Heart right ventricle (tissue), 16 donors: ENCODE results near the gene CNEP1R1. TPM values are rescaled to one million over a fixed set of nuclear protein-coding genes. Genes with fewer than 3 reads are reported as not detected.

Experiments
- ATAC-seq, 8 donors: fragments of 200-7000 bp; cut with Tn5 transposase; one replicate each; pipeline ENCODE4 v1.9.1; 2020; ENCODE audit warnings: mild to moderate bottlenecking in 8 of 8, moderate library complexity in 8 of 8, moderate number of reproducible peaks in 1 of 8
- DNase-seq, 2 donors: peaks; one replicate each; pipeline ENCODE4 v3.0.0-alpha.2; 2020
- H3K27ac ChIP-seq, 10 donors: fragments of 200-600 bp; sonication (generic) in 2 of 10; one replicate each; pipeline versions ENCODE4 v1.5.0 to v1.8.0; 2020 to 2022; ENCODE audit warnings: mild to moderate bottlenecking in 3 of 10
- H3K27me3 ChIP-seq, 7 donors: fragments of 200-600 bp; one replicate each; pipeline ENCODE4 v1.8.0; 2021 to 2022; ENCODE audit warnings: mild to moderate bottlenecking in 2 of 7
- H3K36me3 ChIP-seq, 9 donors: fragments of 200-600 bp; sonication (generic) in 1 of 9; one replicate each; pipeline versions ENCODE4 v1.5.0 to v1.8.0; 2020 to 2022; ENCODE audit warnings: mild to moderate bottlenecking in 2 of 9
- H3K4me1 ChIP-seq, 9 donors: fragments of 200-600 bp; sonication (generic) in 1 of 9; one replicate each; pipeline versions ENCODE4 v1.5.0 to v1.8.0; 2020 to 2022; ENCODE audit warnings: mild to moderate bottlenecking in 4 of 9
- H3K4me3 ChIP-seq, 10 donors: fragments of 200-600 bp; sonication (generic) in 2 of 10; one replicate each; pipeline versions ENCODE4 v1.5.0 to v1.8.0; 2020 to 2022; ENCODE audit warnings: mild to moderate bottlenecking in 7 of 10, moderate library complexity in 2 of 10
- H3K9me3 ChIP-seq, 11 donors: fragments of 200-600 bp in 10 of 11; sonication (generic) in 2 of 11; one replicate each; pipeline versions ENCODE4 v1.5.0 to v1.8.0; 2013 to 2022; ENCODE audit warnings: mild to moderate bottlenecking in 2 of 11, control low read depth in 1 of 11, moderate library complexity in 1 of 11
- CTCF ChIP-seq, 9 donors: fragments of 200-600 bp; sonication (generic) in 2 of 9; IDR thresholded peaks; one replicate each; pipeline versions ENCODE4 v1.5.0 to v1.8.0; 2021 to 2022; ENCODE audit warnings: antibody characterized with exemption in 9 of 9, mild to moderate bottlenecking in 5 of 9, moderate library complexity in 1 of 9
- WGBS, 2 donors: extraction: QIAGEN DNeasy Blood & Tissue Kit; methylation state at CpG; one replicate each; pipeline ENCODE4 v1.1.7; 2013; ENCODE audit warnings: inconsistent platforms in 1 of 2; 5-methylcytosine and 5-hydroxymethylcytosine counted together
- intact Hi-C, 10 donors: fragments of 100-400 bp; cut with DNase I; formaldehyde crosslinking; loops; one replicate each; pipeline versions ENCODE4 v1.11.1 to v1.14.2; 2022
- polyA plus RNA-seq, 2 donors: library from polyadenylated mRNA; stranded (reverse); fragments of 200-250 nt; gene quantifications; one replicate each; pipeline ENCODE4 v1.2.3, GENCODE V29; 2013
- total RNA-seq, 10 donors: library from RNA; stranded (reverse); fragmentation: NEBNext Ultra II Directional in 3 of 10; extraction: Animal tissue kit (Norgen Biotek cat#: 25700) in 3 of 10; gene quantifications; one replicate each; pipeline versions ENCODE4 v1.2.1 to v1.2.4, GENCODE V29; 2021 to 2023
- donor health status: Arrhythmogenic right ventricular cardiomyopathy.
- donor health status: ischemic (EF 13 %, LVEDD 7.1; RV severe dilation, severe dysfunction).
- donor health status: healthy with polysubstance abuse.
- donor health status: DM: no; HTN: yes; CAD: no.
- donor health status: DM: no; HTN: no; CAD: no.
- donor health status: ischemic (EF 25% LVEDD 6.9; RV normal size, moderate dysfunction).
- donor health status: ischemic (EF 25% LVEDD 5.7; RV mildly dilated, moderate dysfunction).
- donor health status: healthy.
- donor health status: DM: yes; HTN: yes; CAD: no.
- donor health status: Ischemic cardiomyopathy.
- donor health status: ischemic (EF 35%, LVEDD 5.7; RV mildly dilated, moderate dysfunction).
- donor health status: nonischemic (EF 11% LVEDD 7.7; RV severe dilation, severe dysfunction).
- donor health status: DM: yes; HTN: yes; CAD: no.
- donor health status: PGD.
- donor health status: ischemic (EF 29% LVEDD 5.4; RV normal size, mild dysfunction).
- donor health status: nonischemic (EF 23%, LVEDD 6.1; RV moderate dilation, normal function).

The CNEP1R1 gene
- total and polyA plus RNA-seq, 12 donors = 9.7 to 22.4 (median 17.6) TPM

DNA sequence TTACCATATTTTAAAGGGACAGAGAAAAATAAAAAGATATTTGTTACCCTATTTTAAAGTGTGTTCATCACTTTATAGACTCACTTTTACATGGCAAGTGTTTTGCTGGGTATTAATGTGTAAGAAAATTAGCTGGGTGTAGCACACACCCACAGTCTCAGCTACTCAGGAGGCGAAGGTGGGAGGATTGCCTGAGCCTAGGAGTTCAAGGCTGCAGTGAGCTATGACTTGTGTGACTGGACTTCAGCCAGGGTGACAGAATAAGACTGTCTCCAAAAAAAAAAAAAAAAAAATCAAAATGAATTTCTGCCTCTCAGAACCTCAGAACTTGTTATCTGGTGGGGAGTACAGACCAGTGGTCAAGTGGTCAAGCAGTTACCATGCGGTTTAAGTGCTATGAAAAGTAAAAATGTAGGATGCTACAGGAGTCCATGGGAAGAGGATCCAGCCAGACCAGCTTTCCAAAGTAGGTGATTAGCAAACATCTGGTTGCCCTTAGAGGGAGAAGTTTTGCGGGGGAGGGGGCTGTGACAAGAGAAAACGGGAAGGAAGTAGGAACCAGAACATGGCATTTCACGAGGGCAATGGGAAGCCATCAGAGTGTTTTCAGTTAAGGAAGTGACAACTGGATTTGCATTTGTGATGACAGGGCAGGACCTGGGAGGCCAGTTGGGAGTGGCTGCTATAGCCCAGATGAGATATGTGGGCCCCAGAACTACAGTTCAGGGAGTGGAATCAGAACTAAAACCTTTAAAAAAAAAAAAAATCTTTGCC is 13.9 kb downstream of the CNEP1R1 start:
- Histone ChIP-seq H3K4me3 (no peak overlapping the region), H3K27ac (peak overlapping the region in 4 of 10 donors; percentile 10 to 83 (median 31)), H3K36me3 (peaks cover 0 to 48% (median 24%) of the 10 kb centered on the region in 9 donors), H3K4me1 (peaks cover 0 to 37% (median 0%) of the 10 kb centered on the region in 9 donors), H3K27me3 (peaks cover 0 to 10% (median 0%) of the 10 kb centered on the region in 7 donors), H3K9me3 (no peaks in the 10 kb centered on the region)
- ATAC-seq = peak in 7 of 8 donors; percentile 47 to 91 (median 82)
- intact Hi-C loops = no loop called here
- WGBS, 2 donors = 59 to 67% methylated on average over 5 of the region's 5 CpGs
- peak in 1 of 2 donors; percentile 53 for DNase-seq
- no peak for TF ChIP-seq CTCF (IDR thresholded peaks at IDR 0.05)

DNA sequence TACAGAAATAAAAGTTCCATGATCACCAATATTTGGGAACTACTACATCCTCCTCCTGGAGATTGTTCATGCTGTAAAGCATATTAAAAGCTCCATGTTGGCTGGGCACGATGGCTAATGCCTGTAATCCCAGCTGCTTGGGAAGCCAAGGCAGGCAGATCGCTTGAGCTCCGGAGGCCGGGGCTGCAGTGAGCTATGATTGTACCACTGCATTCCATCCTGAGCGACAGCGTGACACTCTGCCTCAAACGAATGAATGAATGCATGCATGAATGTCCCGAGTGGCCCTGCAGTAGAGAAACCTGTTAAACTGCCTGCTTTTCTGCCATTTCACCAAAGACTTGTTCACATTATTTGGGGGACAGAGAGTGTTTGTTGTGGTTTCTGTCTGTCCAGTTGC is 15.0 kb downstream of the CNEP1R1 start:
- WGBS, 2 donors = 72 to 73% methylated on average over 8 of the region's 8 CpGs
- TF ChIP-seq CTCF (IDR thresholded peaks at IDR 0.05) = no peak
- DNase-seq = no peak
- no peak for ATAC-seq
- Histone ChIP-seq H3K9me3 (no peaks in the 10 kb centered on the region), H3K4me1 (peaks cover 0 to 37% (median 0%) of the 10 kb centered on the region in 9 donors), H3K27me3 (peaks cover 0 to 21% (median 0%) of the 10 kb centered on the region in 7 donors), H3K36me3 (peaks cover 0 to 37% (median 19%) of the 10 kb centered on the region in 9 donors), H3K4me3 (no peak overlapping the region), H3K27ac (peak overlapping the region in 1 of 10 donors; percentile 83)
- intact Hi-C loops = no loop called here

DNA sequence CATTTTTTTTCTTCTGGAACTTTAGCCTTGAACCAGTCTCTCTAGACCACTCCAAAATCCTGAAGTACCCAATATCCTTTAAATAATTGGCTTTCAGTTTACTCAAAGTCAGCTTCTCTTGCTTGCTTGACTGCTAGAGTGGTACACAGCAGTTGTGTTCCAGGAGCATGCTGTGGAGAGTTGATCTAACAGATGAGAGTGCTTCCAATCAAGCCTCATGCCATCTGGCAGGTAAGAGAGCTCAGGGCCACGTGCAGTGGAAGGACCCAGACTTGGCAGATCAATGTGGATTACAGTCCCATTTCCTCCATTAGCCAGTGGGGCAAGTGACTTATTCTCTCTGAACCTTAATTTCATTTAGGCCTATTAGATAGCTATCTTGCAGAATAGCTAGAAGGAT is 15.7 kb downstream of the CNEP1R1 start:
- intact Hi-C loops = no loop called here
- H3K4me1 ChIP-seq = peaks cover 0 to 37% (median 0%) of the 10 kb centered on the region in 9 donors
- H3K9me3 ChIP-seq = no peaks in the 10 kb centered on the region
- H3K4me3 ChIP-seq = no peak overlapping the region
- no peak for DNase-seq
- H3K27me3 ChIP-seq = peaks cover 0 to 21% (median 0%) of the 10 kb centered on the region in 7 donors
- ATAC-seq = no peak
- H3K36me3 ChIP-seq = peaks cover 0 to 30% (median 16%) of the 10 kb centered on the region in 9 donors
- no peak for TF ChIP-seq CTCF (IDR thresholded peaks at IDR 0.05)
- H3K27ac ChIP-seq = no peak overlapping the region
- 37 to 49% methylated on average over 1 of the region's 1 CpG for WGBS, 2 donors

DNA sequence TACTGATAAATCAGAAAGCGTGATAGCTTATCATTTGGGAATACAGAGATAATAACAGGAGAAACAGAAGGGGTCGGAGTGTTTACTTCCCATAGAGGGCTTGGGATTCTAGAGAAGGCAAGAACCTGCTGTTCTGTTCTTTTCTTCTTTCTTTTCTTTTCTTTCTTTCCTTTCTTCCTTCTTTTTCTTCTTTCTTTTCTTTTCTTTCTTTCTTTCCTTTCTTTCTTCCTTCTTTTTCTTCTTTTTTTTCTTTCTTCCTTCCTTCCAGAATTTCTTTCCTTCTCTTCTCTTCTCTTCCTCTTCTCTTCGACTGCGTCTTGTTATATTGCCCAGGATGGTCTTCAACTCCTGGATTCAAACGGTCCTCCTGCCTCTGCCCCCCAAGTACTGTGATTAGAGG is 18.3 kb downstream of the CNEP1R1 start:
- Histone ChIP-seq H3K4me3 (no peak overlapping the region), H3K27ac (no peak overlapping the region), H3K9me3 (no peaks in the 10 kb centered on the region), H3K36me3 (peaks cover 0 to 4% (median 0%) of the 10 kb centered on the region in 9 donors), H3K4me1 (peaks cover 0 to 18% (median 0%) of the 10 kb centered on the region in 9 donors), H3K27me3 (peaks cover 0 to 21% (median 7%) of the 10 kb centered on the region in 7 donors)
- WGBS, 2 donors = 82 to 83% methylated on average over 5 of the region's 5 CpGs
- TF ChIP-seq CTCF (IDR thresholded peaks at IDR 0.05) = no peak
- intact Hi-C loops = no loop called here
- DNase-seq = no peak
- no peak for ATAC-seq
